IPS-18a (cell line): ENCODE results near the gene TDRD12.
"Not testable (repeated sequence)": the region's sequence is repeated elsewhere in the genome, so short reads cannot be mapped to it uniquely, and the experiment has no call there.

Source experiments
- H3K27ac ChIP-seq: one replicate; pipeline ENCODE4 v1.5.1; 2013; ENCODE audit warnings: low read length
- H3K27me3 ChIP-seq: one replicate; pipeline ENCODE4 v1.6.1; 2013; ENCODE audit warnings: mild to moderate bottlenecking, low read length; ENCODE audit not compliant: control insufficient read depth, insufficient read depth
- H3K36me3 ChIP-seq: one replicate; pipeline ENCODE4 v1.6.1; 2013; ENCODE audit warnings: low read depth, low read length; ENCODE audit not compliant: control insufficient read depth
- H3K4me1 ChIP-seq: one replicate; pipeline ENCODE4 v1.6.1; 2013; ENCODE audit warnings: low read depth, low read length; ENCODE audit not compliant: control insufficient read depth
- H3K4me3 ChIP-seq: one replicate; pipeline ENCODE4 v1.5.1; 2013; ENCODE audit warnings: low read length
- H3K9ac ChIP-seq: one replicate; pipeline ENCODE4 v1.6.1; 2013; ENCODE audit warnings: mild to moderate bottlenecking, low read length, moderate library complexity
- H3K9me3 ChIP-seq: one replicate; pipeline ENCODE4 v1.6.1; 2013; ENCODE audit warnings: low read depth, low read length; ENCODE audit not compliant: control insufficient read depth

TDRD12 gene

GRCh38 chr19:32828643-32829344, 109.2 kb downstream of the TDRD12 start:
- peaks cover 25% of the 10 kb centered on the region for H3K4me1 ChIP-seq
- no peaks in the 10 kb centered on the region for H3K27me3 ChIP-seq
- no peaks in the 10 kb centered on the region for H3K36me3 ChIP-seq
- H3K9ac ChIP-seq, result no peak overlapping the region
- H3K27ac ChIP-seq, result no peak overlapping the region
- H3K4me3 ChIP-seq, result no peak overlapping the region
- H3K9me3 ChIP-seq, result no peaks in the 10 kb centered on the region

GRCh38 chr19:32829345-32829896, 109.9 kb downstream of the TDRD12 start:
- Histone ChIP-seq H3K9me3 (no peaks in the 10 kb centered on the region), H3K27ac (no peak overlapping the region), H3K9ac (no peak overlapping the region), H3K27me3 (no peaks in the 10 kb centered on the region), H3K36me3 (no peaks in the 10 kb centered on the region), H3K4me1 (peaks cover 24% of the 10 kb centered on the region), H3K4me3 (no peak overlapping the region)

- no peaks in the 10 kb centered on the region for H3K27me3 ChIP-seq
- H3K36me3 ChIP-seq, result no peaks in the 10 kb centered on the region
- peaks cover 14% of the 10 kb centered on the region for H3K4me1 ChIP-seq
- no peak overlapping the region for H3K27ac ChIP-seq
- no peak overlapping the region for H3K4me3 ChIP-seq
- H3K9ac ChIP-seq, result no peak overlapping the region
- H3K9me3 ChIP-seq, result no peaks in the 10 kb centered on the region
These were observed 110.9 kb downstream of the TDRD12 start for GRCh38 chr19:32830231-32831014.

- H3K27me3 ChIP-seq, result no peaks in the 10 kb centered on the region
- H3K36me3 ChIP-seq, result no peaks in the 10 kb centered on the region
- H3K27ac ChIP-seq, result no peak overlapping the region
- no peak overlapping the region for H3K4me3 ChIP-seq
- H3K4me1 ChIP-seq, result peaks cover 14% of the 10 kb centered on the region
- H3K9me3 ChIP-seq, result no peaks in the 10 kb centered on the region
- H3K9ac ChIP-seq, result no peak overlapping the region
These were observed 112.0 kb downstream of the TDRD12 start for GRCh38 chr19:32831611-32832010.

- H3K9ac ChIP-seq, H3K4me3 ChIP-seq, H3K9me3 ChIP-seq, H3K36me3 ChIP-seq, H3K27me3 ChIP-seq, H3K27ac ChIP-seq: not testable (repeated sequence)
- peaks cover 14% of the 10 kb centered on the region for H3K4me1 ChIP-seq
These were observed 112.5 kb downstream of the TDRD12 start for GRCh38 chr19:32832094-32832493.

GRCh38 chr19:32832825-32833224, 113.3 kb downstream of the TDRD12 start:
- H3K27ac ChIP-seq, H3K4me3 ChIP-seq, H3K36me3 ChIP-seq, H3K9ac ChIP-seq, H3K9me3 ChIP-seq, H3K27me3 ChIP-seq: not testable (repeated sequence)
- peaks cover 12% of the 10 kb centered on the region for H3K4me1 ChIP-seq

GRCh38 chr19:32833388-32833787, 113.8 kb downstream of the TDRD12 start:
- not testable (repeated sequence) for H3K9ac ChIP-seq, H3K4me3 ChIP-seq, H3K9me3 ChIP-seq, H3K27ac ChIP-seq, H3K27me3 ChIP-seq, H3K36me3 ChIP-seq, H3K4me1 ChIP-seq

GRCh38 chr19:32837531-32837930, 118.0 kb downstream of the TDRD12 start:
- Histone ChIP-seq H3K9ac (no peak overlapping the region), H3K4me1 (no peaks in the 10 kb centered on the region), H3K27ac (no peak overlapping the region), H3K4me3 (no peak overlapping the region), H3K9me3 (no peaks in the 10 kb centered on the region), H3K27me3 (no peaks in the 10 kb centered on the region), H3K36me3 (no peaks in the 10 kb centered on the region)

- Histone ChIP-seq H3K27ac (no peak overlapping the region), H3K27me3 (no peaks in the 10 kb centered on the region), H3K36me3 (no peaks in the 10 kb centered on the region), H3K9ac (no peak overlapping the region), H3K4me1 (no peaks in the 10 kb centered on the region), H3K9me3 (no peaks in the 10 kb centered on the region), H3K4me3 (no peak overlapping the region)
These were observed 122.5 kb downstream of the TDRD12 start for GRCh38 chr19:32842061-32842460.

GRCh38 chr19:32843716-32844245, 124.2 kb downstream of the TDRD12 start:
- Histone ChIP-seq H3K9ac (no peak overlapping the region), H3K4me3 (no peak overlapping the region), H3K9me3 (no peaks in the 10 kb centered on the region), H3K36me3 (no peaks in the 10 kb centered on the region), H3K27ac (no peak overlapping the region), H3K4me1 (no peaks in the 10 kb centered on the region), H3K27me3 (no peaks in the 10 kb centered on the region)

- H3K4me3 ChIP-seq, H3K4me1 ChIP-seq, H3K9me3 ChIP-seq, H3K36me3 ChIP-seq, H3K9ac ChIP-seq, H3K27ac ChIP-seq, H3K27me3 ChIP-seq: not testable (repeated sequence)
These were observed 128.5 kb downstream of the TDRD12 start for GRCh38 chr19:32848035-32848434.
